ENCODE results near the gene CCDC159. TPM values are rescaled to one million over a fixed set of nuclear protein-coding genes. Genes with fewer than 3 reads are reported as not detected.

Gene CCDC159
- total and polyA plus RNA-seq, 2 of the 13 experiments (the other 11 are each of a cell fraction or from before 2014, with no cell fraction given): 1.7 to 6.3 TPM

- TF ChIP-seq, protein P1, sequence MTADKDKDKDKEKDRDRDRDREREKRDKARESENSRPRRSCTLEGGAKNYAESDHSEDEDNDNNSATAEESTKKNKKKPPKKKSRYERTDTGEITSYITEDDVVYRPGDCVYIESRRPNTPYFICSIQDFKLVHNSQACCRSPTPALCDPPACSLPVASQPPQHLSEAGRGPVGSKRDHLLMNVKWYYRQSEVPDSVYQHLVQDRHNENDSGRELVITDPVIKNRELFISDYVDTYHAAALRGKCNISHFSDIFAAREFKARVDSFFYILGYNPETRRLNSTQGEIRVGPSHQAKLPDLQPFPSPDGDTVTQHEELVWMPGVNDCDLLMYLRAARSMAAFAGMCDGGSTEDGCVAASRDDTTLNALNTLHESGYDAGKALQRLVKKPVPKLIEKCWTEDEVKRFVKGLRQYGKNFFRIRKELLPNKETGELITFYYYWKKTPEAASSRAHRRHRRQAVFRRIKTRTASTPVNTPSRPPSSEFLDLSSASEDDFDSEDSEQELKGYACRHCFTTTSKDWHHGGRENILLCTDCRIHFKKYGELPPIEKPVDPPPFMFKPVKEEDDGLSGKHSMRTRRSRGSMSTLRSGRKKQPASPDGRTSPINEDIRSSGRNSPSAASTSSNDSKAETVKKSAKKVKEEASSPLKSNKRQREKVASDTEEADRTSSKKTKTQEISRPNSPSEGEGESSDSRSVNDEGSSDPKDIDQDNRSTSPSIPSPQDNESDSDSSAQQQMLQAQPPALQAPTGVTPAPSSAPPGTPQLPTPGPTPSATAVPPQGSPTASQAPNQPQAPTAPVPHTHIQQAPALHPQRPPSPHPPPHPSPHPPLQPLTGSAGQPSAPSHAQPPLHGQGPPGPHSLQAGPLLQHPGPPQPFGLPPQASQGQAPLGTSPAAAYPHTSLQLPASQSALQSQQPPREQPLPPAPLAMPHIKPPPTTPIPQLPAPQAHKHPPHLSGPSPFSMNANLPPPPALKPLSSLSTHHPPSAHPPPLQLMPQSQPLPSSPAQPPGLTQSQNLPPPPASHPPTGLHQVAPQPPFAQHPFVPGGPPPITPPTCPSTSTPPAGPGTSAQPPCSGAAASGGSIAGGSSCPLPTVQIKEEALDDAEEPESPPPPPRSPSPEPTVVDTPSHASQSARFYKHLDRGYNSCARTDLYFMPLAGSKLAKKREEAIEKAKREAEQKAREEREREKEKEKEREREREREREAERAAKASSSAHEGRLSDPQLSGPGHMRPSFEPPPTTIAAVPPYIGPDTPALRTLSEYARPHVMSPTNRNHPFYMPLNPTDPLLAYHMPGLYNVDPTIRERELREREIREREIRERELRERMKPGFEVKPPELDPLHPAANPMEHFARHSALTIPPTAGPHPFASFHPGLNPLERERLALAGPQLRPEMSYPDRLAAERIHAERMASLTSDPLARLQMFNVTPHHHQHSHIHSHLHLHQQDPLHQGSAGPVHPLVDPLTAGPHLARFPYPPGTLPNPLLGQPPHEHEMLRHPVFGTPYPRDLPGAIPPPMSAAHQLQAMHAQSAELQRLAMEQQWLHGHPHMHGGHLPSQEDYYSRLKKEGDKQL (CRISPR knock-in tag; IDR thresholded peaks at IDR 0.05; ENCODE audit: low read depth): no peak
- TF ChIP-seq NR2F6 (IDR thresholded peaks at IDR 0.05): no peak
- no peak; the same call in 1 of the 2 replicates for TF ChIP-seq NR2F6 (CRISPR knock-in tag; IDR thresholded peaks at IDR 0.05)
- TF ChIP-seq HHEX (CRISPR knock-in tag; IDR thresholded peaks at IDR 0.05): no peak
- no peak for TF ChIP-seq NR2F2 (IDR thresholded peaks at IDR 0.05; ENCODE audit: borderline replicate concordance, low read depth)
- no peak for TF ChIP-seq ZNF121 (CRISPR knock-in tag; IDR thresholded peaks at IDR 0.05)
- TF ChIP-seq KDM5B (CRISPR knock-in tag; IDR thresholded peaks at IDR 0.05; ENCODE audit: borderline replicate concordance): peak; percentile 80; the same call in 1 of the 2 replicates
- no peak for TF ChIP-seq ZNF17 (CRISPR knock-in tag; IDR thresholded peaks at IDR 0.05)
- TF ChIP-seq NCOA1 (CRISPR knock-in tag; IDR thresholded peaks at IDR 0.05): no peak
- TF ChIP-seq HNRNPLL (IDR thresholded peaks at IDR 0.05; ENCODE audit: low read depth, low read length, poor library complexity, severe bottlenecking): peak; percentile 50
- TF ChIP-seq ZNF678 (CRISPR knock-in tag; IDR thresholded peaks at IDR 0.05): no peak
- peak; percentile 23; the same call in 1 of the 2 replicates for TF ChIP-seq EHMT2 (IDR thresholded peaks at IDR 0.05; ENCODE audit: borderline replicate concordance, low read depth, low read length)
- no peak for TF ChIP-seq REL (CRISPR knock-in tag; conservative IDR thresholded peaks at IDR 0.05)
- TF ChIP-seq DNMT3B (CRISPR knock-in tag; conservative IDR thresholded peaks at IDR 0.05): 0 out of 2 replicates have a peak, but pooled peaks have one; percentile 49
- peak; percentile 77; the same call in 1 of the 2 replicates for TF ChIP-seq EEA1 (CRISPR knock-in tag; IDR thresholded peaks at IDR 0.05; ENCODE audit: borderline replicate concordance)
- TF ChIP-seq ZSCAN9 (CRISPR knock-in tag; IDR thresholded peaks at IDR 0.05; ENCODE audit: borderline replicate concordance): no peak; the same call in 1 of the 2 replicates
- TF ChIP-seq KAT2B (IDR thresholded peaks at IDR 0.05; ENCODE audit: borderline replicate concordance, low read depth, low read length): no peak
- TF ChIP-seq, protein P2, sequence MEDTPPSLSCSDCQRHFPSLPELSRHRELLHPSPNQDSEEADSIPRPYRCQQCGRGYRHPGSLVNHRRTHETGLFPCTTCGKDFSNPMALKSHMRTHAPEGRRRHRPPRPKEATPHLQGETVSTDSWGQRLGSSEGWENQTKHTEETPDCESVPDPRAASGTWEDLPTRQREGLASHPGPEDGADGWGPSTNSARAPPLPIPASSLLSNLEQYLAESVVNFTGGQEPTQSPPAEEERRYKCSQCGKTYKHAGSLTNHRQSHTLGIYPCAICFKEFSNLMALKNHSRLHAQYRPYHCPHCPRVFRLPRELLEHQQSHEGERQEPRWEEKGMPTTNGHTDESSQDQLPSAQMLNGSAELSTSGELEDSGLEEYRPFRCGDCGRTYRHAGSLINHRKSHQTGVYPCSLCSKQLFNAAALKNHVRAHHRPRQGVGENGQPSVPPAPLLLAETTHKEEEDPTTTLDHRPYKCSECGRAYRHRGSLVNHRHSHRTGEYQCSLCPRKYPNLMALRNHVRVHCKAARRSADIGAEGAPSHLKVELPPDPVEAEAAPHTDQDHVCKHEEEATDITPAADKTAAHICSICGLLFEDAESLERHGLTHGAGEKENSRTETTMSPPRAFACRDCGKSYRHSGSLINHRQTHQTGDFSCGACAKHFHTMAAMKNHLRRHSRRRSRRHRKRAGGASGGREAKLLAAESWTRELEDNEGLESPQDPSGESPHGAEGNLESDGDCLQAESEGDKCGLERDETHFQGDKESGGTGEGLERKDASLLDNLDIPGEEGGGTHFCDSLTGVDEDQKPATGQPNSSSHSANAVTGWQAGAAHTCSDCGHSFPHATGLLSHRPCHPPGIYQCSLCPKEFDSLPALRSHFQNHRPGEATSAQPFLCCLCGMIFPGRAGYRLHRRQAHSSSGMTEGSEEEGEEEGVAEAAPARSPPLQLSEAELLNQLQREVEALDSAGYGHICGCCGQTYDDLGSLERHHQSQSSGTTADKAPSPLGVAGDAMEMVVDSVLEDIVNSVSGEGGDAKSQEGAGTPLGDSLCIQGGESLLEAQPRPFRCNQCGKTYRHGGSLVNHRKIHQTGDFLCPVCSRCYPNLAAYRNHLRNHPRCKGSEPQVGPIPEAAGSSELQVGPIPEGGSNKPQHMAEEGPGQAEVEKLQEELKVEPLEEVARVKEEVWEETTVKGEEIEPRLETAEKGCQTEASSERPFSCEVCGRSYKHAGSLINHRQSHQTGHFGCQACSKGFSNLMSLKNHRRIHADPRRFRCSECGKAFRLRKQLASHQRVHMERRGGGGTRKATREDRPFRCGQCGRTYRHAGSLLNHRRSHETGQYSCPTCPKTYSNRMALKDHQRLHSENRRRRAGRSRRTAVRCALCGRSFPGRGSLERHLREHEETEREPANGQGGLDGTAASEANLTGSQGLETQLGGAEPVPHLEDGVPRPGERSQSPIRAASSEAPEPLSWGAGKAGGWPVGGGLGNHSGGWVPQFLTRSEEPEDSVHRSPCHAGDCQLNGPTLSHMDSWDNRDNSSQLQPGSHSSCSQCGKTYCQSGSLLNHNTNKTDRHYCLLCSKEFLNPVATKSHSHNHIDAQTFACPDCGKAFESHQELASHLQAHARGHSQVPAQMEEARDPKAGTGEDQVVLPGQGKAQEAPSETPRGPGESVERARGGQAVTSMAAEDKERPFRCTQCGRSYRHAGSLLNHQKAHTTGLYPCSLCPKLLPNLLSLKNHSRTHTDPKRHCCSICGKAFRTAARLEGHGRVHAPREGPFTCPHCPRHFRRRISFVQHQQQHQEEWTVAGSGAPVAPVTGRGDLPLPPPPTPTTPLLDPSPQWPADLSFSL (CRISPR knock-in tag; IDR thresholded peaks at IDR 0.05): no peak
- no peak for TF ChIP-seq ZBTB7B (CRISPR knock-in tag; IDR thresholded peaks at IDR 0.05)
Observed at GRCh38 chr19:11374433-11375142, 28.3 kb downstream of the CCDC159 start, which contains the start of gene SWSAP1 (continued).
